ENCODE measurements around the gene ST3GAL6.

Gene ST3GAL6, protein sequence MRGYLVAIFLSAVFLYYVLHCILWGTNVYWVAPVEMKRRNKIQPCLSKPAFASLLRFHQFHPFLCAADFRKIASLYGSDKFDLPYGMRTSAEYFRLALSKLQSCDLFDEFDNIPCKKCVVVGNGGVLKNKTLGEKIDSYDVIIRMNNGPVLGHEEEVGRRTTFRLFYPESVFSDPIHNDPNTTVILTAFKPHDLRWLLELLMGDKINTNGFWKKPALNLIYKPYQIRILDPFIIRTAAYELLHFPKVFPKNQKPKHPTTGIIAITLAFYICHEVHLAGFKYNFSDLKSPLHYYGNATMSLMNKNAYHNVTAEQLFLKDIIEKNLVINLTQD

DNA sequence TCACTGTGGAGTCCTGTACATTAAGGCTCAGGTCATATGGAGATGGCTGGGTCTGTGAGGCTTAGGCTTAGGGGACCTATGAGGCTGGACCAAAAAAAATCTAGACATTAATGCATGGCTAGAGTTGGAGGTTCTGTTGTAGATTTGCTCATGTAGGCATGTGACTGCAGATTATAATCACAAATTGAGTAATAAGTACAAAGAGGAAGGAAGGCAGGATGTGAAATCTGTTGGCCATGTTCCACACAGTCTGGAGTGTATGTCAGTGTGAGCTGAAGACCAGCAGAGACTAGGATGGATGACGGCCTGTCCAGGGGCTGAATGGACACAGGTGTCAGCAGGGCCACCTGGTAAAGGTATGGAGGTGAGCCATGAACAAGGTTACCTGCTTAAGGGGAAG is at the start of gene ST3GAL6:
Gene ST3GAL6, plus strand, starts transcription at position 265 of the 400 bp plus-strand sequence. CDS start 5,101 bp downstream, outside the sequence.
- peak; percentile 62 for DNase-seq (ENCODE audit: low spot score)

DNA sequence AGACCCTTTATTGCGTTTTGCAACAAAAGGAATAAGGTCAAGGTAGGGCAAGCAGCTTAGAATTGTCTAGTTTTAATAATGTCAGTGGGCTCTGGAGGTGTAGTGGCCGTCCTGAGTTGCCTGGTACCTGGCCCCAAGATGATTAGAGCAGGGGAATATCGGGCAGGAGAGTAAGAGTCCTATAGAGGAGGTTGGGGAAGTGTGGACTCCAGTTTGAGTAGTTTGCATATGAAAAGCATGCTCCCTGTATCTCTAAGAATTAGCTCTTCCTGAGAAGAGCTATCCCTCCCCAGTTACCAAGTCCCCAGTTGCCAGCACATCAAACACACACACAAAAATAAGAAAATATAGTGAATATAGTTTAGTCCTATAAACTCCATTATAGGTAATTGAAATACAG is 49.2 kb upstream of the ST3GAL6 start:
- DNase-seq (ENCODE audit: low spot score): no peak

DNA sequence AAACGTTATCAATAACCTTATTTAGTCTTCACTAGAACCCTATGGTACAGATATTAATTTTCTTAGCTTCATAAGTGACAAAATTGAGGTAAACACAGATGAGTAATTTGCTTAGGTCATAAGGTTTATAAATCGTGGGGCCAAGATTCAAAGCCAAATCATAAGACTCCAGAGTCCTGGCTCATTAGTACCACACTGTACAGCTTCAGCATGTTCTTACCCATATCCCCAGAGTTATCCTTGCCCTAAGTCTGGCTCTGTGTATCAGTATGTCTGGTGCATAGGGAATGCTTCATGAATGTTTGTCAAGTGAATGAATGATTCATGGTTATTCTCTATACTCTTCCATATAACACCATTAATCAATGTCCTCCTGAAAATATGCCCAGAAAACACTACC is 45.6 kb upstream of the ST3GAL6 start:
- DNase-seq (ENCODE audit: low spot score): no peak

DNA sequence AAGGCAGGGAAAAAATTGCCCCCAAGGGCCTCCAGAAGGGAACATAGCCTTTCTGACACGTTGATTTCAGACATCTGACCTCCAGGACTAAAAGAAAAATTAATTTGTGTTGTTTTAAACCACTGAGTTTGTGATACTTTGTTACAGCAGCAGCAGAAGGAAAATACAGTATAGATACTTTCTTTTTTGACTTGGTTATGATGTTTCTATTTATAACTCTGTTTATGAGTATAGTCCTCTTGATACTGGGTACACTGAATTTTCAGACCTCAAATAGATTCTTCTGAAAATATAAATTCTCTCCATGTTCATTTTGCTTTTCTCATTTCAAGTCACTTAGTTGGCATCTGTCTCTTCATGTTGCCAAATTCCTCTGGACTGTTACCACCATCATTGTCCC is 44.4 kb upstream of the ST3GAL6 start:
- DNase-seq (ENCODE audit: low spot score): no peak

DNA sequence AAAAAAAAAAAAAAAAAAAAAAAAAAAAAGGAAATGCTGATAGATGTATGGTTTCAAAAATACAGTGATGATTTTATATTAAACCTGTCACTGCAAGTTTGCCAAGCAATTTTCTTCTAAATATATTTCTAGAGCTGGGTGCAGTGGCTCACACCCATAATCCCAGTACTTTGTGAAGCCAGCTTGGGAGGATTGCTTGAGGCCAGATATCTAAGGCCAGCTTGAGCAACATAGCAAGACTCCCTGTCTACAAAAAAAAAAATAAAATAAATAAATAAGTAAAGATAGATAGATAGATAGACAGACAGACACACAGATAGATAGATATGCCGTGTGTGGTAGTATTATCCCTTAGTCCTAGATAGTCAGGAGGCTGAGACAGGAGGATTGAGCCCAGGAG is 41.4 kb upstream of the ST3GAL6 start:
- DNase-seq (ENCODE audit: low spot score): no peak

DNA sequence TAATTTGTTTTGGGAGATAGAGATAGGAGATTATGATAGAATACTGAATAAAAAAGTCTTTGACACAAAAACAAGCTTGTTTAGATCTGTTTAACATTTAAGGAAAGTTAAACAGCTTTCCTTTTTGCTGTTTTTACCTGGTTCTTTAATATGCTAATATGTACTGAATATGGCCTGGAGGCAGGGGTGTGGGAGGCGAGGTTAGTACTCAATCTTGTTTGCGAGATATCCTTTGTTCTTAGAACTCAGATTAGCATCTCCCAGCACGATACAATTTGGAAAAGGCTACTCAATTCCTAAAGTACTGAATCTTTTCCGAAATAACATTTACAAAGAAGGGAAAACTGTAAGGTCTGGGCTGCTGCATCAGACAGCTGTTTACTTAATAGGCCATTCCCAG is 40.8 kb upstream of the ST3GAL6 start:
- DNase-seq (ENCODE audit: low spot score): no peak

DNA sequence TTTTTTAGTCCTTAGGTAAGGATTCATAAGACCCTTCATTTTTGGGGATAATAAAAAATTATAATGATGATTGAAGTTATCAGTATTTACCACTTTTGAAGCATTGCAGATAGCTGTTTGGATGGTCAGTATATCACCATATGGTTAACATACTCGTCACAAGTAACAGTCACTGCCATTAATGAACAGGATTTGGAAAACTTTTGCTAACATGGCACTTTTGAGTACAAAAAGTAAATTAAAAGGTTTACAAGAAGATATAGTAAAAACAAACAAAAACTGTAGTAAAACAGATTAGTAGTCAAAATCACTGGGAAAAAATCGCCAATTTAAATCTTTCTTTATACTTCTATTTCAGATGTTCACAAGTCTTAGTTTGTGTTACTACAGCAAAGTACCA is 37.8 kb upstream of the ST3GAL6 start:
- no peak for DNase-seq (ENCODE audit: low spot score)

DNA sequence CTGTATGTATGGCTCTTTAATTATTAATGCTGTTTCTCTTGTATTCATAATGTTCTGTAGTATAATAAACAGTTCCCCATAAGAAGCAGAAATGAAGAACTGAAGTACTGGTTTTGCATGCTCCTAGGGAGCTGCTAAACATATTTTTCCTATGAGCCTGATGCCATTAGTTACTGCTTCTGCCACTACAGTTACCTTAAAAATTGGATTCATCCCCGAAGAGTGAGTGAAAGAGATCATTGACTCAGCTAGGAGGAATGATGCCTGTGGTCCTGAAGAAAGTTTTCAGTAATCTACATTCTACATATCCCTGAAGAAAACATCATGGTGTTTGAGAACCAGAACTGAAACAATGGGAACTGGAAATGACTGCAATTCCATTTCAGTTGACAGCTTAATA is 37.1 kb upstream of the ST3GAL6 start:
- no peak for DNase-seq (ENCODE audit: low spot score)

DNA sequence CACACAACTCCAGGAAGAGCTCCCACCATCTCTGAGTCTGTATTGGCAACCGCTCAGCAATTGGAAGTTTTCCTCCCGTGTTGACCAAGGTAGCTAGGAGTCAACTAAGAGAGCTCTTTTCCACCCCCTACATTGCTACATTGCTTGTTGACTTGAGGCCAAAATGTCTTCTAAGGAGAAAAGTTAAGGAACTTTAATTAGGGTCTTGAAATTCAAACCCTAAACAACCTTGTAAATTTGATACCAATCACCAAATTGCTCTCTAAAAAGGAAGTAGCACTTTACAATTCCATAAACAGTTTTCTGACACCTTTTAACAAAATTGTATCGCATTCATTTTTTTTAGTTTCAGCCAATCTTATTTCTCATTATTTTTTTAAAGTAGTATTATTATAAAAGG is 35.5 kb upstream of the ST3GAL6 start:
- no peak for DNase-seq (ENCODE audit: low spot score)

DNA sequence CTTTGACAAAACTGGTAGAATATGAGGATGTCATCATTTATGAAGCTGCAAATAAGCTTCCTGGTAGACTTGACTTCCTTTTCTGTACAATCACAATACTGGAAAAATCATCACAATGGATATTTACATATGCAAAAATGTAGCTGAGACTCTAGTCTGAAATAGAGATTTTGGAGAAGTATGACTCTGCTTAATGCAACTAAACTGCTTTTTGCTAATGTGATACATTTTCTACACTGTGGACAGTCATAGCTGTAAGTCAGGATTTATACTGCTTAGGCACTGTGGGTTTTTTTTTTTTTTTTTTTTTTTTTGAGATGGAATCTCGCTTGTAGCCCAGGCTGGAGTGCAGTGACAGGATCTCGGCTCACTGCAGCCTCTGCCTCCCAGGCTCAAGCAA is 34.5 kb upstream of the ST3GAL6 start:
- no peak for DNase-seq (ENCODE audit: low spot score)

DNA sequence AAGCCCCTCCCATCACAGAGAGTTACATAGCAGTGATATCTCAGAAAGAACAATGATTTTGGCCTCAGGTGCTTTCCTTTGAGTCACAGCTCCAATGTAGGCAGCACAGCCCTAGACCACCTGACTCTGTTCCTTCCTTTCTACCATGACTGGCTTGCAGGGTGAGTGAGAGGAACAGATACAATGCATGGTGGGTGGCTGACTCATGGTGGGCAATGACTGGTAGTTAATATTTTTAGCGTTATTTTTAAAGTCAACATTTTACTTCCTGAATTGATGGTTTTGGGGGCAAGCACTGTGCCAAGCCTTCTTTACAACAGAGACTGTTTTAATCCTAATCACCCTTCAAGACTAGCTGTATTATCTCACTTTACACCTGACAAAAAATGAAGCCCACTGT is 32.8 kb upstream of the ST3GAL6 start:
- DNase-seq (ENCODE audit: low spot score): no peak

DNA sequence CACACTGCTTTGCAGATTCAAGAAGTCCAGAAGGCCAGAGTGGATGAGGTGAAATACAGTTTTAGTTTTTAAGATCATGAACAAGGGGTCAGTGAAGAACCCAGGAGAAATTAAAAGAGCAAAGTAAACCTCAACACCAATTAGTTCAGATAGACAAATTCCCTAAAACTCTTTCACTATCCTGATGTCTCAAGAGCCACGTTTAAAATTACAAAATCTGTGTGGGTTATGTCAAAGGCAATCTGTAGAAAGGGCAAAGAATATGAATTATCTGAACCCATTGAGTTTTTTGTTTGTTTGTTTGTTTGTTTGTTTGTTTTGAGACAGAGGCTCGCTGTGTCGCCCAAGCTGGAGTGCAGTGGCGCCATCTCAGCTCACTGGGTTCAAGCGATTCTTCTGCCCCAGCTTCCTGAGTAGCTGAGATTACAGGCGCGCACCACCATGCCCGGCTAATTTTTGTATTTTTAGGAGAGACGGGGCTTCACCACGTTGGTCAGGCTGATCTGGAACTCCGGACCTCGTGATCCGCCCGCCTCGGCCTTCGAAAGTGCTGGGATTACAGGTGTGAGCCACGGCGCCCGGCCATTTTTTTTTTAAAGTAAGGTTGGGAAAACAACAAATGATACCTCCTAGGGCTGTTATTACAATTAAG is 32.1 kb upstream of the ST3GAL6 start:
- DNase-seq (ENCODE audit: low spot score): no peak

DNA sequence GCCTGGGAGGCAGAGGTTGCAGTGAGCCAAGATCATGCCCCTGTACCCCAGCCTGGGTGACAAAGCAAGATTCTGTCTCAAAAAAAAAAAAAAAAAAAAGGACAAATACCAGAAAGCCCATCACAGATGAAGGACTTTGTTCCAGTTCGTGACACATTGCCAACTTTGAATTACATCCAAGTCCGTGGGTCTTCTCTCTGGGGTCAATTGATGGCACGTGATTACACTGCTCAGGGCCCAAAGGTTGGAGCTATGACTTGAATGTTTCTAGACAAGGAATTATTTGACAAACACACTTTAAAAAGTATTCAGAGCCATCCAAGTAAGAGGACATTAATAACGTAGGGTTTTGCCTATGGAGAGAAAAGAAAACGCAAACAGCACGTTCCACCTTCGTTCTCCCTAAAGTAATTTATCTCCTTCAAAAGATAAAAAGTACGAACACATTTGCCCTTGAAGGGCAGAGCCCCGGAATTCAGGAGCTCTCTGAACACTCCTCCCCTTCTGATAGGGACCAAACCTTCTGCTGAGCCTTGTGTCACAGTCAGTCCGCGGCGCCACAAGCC is 31.3 kb upstream of the ST3GAL6 start:
- peak; percentile 86 for DNase-seq (ENCODE audit: low spot score)

DNA sequence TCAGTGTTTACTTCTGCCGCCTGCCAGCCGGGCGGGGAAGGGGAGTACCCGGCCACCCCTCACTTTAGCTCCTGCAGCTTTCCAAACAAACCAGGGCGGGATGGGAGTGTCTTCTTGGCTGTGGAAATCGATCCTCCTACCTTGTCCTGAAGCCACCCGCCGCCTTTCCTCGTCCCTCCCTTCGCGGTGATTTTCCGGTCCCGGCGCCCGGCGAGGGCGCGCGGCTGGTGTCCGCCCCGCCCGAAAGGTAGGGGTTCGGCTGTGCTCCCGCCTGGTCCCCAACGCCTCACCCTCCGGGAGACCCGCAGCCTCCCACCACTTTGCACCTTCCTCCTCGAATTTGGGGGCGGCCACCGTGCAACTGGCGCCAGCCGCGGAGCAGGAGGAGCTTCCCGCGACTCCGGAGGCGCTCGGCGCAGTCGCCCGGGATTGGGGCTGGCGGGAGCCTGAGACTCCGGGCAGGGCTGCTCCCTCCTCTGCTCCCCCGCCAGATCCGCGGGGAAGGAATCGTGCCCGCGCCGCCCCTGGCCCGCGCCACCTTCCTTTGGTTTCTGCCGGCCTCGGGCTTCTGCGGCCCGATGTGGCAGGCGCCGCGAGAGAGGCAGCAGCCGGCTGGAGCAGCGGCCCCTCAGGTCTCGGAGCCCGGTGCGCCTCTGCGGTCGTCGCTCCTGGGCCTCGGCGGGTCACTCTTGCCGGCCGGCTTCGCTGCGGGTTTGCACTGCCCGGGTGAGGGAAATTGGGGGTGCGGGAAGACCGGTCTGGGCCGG is 30.7 kb upstream of the ST3GAL6 start:
- peak; percentile 46 for DNase-seq (ENCODE audit: low spot score)

DNA sequence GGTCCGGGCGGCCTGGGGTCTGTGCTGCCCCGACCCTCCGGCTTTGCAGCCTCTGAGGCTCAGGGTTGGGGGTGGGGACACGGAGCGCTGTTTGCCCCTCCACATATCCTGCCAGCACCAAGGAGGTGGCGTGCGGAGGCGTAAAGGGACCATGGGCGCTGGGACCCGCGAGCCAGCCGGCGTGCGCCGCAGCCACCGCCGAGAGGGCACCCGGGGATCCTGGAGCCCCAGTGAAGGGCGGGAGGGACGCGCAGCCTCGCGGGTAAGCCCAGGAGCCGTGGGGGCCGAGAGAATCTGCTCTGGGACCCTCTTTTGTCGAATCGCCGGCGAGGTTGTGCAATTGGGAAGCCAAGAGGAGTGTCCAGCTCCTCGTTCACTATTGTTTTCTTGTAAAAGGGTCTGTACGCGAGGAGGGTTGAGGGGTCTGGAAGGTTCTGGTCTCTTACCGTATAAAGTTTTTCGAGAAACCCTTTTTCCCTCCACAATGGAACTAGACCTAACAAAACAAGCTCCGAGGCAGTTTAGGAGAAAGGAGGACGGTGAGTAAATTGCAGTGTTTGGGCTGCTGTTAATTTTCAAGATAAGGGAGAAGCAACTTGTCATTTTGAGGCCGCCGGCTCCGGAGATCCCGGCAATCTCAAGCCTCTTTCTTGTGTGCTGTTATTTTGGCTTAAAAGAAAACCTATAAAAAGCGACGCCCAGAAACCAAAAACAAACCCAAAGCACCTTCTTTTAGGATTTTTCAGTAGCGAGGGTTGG is 29.9 kb upstream of the ST3GAL6 start:
- DNase-seq (ENCODE audit: low spot score): peak; percentile 30

DNA sequence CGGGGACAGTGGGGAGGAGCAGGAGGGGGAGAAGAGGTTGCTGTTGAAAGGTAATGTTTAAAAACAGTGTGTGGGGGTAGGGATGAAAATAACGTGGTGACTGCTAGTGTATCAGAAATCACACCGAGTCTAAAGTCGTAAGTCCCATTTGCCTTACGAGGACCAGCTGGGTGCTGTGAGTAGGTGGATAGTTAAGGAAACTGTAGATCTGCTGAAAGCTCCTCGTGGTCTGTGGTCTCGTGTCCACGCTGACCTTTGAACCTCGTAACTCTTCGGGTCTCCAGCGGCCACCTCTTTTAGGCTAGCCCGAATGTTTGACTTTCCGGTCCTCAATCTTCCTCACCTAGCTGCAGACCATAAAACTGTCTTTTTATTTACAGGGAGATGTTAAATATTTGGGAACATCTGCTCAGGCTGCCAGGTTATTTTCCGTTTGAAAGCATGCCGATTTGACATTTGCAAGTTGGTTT is 29.3 kb upstream of the ST3GAL6 start:
- peak; percentile 52 for DNase-seq (ENCODE audit: low spot score)

DNA sequence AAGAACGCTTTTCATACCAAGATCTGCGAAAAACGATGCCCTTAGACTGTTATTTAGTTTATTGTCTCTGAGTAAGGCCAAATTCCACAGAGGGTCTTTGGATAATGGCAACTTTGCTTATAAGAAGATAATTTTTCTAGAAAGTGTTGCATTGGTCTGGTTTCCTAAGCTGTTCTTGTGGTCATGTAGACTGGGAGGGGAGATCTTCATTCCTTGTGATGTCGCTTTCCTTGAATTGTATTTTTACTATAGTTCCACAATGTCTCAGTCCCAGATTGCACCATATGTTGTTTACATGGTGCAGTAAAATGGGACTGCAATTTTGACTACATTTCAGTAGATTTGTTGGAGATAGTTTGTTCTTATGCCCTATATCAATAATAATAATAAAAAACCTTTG is 28.8 kb upstream of the ST3GAL6 start:
- DNase-seq (ENCODE audit: low spot score): no peak

DNA sequence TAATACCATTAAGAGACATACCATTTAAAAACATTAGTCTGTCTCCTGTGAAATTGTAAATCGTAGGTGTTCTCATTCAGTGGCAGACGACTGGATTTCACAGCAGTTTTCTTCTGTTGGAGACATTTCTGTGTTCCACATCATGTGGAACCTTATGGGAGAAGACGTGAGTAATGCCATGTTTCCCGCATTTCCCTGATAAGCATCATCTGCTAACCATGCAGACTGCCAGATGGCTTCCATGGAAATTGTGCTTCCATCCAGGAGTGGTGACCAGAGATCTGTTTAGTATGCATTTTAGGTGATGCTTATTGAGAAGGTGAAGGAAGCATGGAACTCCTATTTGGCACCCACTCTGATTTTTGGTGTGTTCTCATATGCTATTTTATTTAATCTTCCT is 28.4 kb upstream of the ST3GAL6 start:
- peak; percentile 33 for DNase-seq (ENCODE audit: low spot score)

DNA sequence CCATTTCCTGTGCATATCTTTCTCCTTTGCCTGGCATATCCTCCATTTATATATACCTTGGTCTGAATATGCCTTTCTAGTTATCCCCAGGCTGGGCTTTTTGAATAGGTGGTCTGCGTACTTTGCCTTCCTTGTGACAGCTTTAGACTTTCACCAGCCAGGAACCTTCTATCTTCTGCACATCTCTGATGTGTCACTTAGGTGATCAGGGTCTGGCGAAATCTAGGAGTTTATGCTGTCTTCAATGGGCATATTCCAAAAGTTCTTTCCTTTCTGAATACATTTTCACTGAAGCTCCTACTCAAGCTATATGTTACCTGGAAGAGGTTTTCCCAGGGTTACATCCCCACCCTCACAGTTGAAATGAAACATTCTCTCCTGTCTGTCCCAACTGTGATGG is 27.8 kb upstream of the ST3GAL6 start:
- no peak for DNase-seq (ENCODE audit: low spot score)

DNA sequence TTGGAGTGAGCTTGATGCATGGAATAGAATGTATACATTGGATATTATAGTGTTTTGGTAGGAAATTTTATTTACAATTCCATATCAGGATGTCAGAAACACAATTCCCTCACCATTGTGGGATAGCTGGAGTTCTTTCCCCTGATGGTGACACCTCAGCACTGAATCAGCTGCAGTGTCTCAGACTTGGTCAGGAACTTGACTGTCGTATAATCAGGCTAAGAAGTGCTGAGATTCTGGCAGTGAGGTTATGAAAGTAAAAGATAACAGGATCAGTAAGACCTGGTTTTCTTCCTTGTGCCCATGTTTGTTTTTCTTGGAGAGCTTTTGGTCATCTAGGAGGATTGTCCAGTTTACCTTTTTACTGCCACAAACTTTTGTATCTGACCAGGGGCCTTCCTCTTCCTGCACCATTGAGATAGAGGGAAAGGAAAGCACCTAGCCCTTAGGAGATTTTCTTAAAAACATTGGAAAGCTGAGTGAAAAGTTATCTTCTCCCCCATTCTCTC is 27.3 kb upstream of the ST3GAL6 start:
- no peak for DNase-seq (ENCODE audit: low spot score)

DNA sequence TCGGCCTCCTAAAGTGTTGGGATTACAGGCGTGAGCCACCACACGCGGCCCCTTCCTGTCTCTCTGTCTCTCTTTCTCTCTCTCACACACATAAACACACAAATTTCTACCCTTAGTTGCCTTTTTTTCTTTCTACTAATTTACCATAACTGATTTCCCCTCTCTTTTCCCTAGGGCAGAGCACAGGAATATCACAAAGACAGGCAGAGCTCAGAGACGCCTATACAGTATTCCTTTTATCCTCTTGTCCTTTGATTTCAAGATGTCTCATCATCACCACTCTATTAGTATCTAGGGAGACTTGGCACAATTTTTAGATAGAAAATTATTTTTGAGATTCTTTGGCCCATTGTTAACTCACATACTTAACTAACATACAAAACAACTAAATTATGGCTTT is 25.8 kb upstream of the ST3GAL6 start:
- DNase-seq (ENCODE audit: low spot score): no peak

DNA sequence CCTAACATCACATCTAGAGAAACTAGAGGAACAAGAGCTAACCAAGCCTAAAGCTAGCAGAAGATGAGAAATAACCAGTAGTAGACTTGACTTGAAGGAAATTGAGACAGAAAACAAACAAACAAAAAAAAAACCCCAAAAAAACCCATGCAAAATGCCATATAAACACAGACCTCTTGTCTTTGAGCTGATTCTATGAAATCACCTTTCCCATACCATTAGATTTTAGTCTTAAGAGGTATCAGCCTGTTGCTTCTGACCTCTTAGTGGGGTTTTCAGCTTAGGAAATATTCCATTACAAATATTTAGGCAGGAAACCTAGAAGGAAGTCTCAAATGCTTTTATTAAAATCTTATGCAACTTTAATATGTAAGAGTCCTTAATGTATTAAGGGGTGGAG is 23.9 kb upstream of the ST3GAL6 start:
- DNase-seq (ENCODE audit: low spot score): no peak

Data from Ammon's horn (tissue), 1 donor.